GM21737 (cell line): Measurements from ENCODE around the gene KLHL17.

Experiments
- ATAC-seq: cut with Tn5 transposase; IDR thresholded peaks from one replicate; pipeline ENCODE4 v1.9.1; 2021; ENCODE audit warnings: mild to moderate bottlenecking, moderate library complexity; ENCODE audit not compliant: unreplicated experiment

The KLHL17 gene

DNA sequence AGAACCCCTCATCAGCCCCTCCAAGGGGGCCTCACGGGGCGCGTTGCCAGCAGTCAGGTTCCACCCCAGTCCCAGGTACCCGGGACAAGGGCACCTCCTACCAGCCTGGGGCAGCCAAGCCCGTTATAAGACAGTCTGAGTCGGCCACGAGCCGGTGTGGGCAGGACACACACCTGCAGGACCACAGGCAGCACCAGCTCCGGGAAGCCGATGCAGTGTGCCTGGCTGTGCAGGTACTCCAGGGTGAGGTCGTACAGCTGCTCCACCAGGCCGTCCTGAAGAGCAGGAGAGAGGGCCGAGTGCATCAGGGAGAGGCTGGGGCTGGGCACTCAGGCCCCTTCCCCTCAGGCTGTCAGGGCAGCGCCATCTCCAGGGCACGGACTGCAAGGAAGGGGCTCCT is 12.4 kb upstream of the KLHL17 start:
- ATAC-seq: no peak

DNA sequence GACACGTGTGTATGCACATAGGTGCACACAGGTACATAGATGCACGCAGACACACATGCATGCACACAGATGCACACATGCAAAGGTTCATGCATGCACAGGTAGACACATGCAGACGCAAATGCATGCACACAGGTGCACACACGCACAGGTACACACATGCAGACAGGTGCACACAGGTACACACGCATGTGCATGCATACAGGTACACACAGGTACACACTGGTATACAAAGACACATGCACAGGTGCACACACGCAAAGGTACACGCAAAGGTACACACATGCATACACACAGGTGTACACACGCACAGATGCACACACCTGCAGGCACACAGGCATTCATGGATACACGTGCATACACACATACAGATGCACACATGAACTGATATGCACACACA is 10.1 kb upstream of the KLHL17 start:
- no peak for ATAC-seq

DNA sequence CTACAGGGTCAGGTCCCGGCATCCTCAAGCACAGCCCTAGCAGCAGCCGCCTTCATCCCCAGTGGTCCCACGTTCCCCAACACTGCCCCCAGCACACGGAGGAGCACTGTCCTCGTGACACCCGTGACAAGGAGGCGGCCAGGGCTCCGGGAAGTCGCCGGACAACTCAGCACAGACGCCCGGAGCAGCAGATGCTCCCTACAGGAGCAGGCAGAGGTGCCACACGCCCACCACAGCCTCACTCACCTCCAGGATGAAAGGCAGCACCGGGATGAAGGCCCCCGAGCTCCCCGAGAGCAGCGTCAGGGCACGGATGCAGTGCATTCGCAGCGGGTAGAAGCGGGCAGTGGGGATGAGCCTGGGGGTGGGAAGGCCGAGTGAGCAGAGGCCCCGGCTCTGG is 9.5 kb upstream of the KLHL17 start:
- ATAC-seq: no peak

DNA sequence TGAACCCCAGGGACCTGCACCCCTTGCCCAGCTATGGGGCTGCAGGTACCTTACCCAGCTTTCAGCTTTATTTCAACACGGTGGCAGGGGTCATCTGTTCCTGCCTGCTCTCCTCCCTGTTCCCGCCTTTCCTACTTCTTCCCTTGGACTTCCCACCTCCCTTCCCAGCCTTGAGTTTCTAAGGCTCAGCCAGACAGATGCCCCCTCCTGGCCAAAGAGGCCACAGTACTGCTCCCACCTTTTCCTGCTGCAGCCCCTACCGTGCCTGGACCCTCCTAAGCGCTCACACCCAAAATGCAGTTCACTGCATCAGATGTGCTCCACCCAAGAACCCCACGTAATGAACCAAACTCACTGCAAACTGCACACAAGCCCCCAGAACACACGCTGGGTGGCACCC is 9.0 kb upstream of the KLHL17 start:
- ATAC-seq: no peak

DNA sequence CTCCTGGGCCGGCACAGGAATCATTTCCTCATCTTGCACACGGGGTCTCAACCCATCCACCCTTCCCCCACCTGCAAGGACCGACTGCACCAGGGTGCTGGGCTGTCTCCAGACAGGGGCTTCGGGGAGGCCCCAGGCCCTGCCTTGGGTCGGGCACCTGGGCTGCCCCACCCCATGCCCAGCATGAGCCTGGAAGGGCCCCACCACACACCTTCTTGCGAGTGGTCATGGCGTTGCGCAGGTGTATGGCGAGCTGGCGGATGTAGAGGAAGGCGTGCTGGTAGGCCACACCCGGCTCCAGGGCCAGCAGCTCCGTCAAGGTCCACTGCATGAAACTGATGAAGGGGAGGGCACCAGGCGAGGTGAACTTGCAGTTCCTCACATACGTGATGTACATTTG is 8.2 kb upstream of the KLHL17 start:
- no peak for ATAC-seq

DNA sequence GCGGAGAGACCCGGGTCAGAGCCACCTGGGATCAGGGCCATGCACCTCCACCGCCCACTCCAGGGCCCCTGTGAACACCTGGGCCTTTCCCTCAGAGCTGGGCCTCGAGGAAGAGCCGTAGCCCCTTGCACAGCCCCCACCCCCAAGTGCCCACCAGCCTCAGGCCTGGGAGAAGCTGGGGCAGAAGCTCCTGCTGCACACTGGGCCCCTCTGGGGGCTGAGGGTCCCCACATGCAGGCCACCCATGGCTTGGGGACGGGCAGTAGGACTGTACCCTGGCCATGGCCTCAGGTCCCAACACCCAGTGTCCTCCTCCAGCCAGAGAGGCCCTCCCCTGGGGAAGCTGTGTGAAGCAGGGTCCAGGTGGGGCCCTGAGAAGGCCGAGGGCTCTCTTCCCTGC is 7.8 kb upstream of the KLHL17 start:
- ATAC-seq: no peak

DNA sequence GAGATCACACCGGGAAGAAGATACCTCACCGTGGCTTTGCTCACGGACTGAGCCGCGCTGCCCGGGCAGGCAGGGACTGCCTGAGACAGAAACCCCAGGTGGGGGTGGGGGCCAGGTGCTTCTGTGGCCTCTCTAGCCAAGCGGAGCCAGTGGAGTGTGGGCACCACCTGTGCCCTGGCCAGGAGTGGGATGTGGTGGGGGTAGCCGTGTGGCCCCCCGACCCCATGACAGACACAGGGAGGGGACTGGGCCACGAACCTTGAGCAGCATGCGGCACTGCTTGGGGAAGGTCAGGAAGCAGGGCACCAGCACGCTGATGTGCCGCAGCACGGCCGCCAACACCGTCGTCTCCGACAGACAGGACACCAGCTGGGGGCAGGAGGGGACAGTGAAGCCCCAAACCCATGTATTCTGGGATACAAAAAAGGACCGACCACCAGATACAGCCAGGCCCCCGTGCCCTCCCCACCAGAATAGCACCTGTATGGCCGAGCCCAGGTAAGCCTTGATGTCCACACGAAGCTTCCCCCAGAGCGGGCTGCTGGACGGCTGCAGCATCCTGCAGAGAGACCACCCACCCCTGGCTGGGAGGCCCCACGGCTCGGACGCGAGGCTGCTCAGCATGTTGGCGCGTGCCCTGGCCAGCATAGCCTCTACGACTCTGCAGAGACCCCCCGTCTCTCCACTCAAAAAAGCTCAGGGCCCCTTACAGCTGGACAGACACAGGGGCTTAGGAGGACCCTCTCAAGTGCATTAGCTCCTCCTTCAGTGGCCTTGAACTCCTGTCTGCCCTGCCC is 6.7 kb upstream of the KLHL17 start:
- no peak for ATAC-seq

DNA sequence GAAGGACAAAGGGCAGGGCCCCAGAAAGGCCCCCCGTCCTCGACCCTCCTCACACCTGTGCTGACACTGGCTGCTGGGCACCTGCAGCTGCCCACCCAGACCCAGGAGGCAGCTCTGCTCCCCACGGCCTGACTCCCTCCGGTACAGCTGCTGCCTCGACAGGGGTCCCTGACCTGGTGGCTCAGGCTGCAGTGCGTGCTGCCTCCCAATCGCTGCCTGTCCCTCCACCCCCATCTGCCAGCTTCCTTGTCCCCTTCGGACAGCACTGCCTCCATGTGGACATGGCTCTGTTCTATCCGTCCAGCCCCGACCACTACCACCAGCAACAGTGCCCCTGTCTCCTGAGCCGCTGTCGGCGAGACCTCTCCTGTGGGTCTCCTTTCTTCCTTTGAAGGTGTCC is 5.5 kb upstream of the KLHL17 start:
- no peak for ATAC-seq

DNA sequence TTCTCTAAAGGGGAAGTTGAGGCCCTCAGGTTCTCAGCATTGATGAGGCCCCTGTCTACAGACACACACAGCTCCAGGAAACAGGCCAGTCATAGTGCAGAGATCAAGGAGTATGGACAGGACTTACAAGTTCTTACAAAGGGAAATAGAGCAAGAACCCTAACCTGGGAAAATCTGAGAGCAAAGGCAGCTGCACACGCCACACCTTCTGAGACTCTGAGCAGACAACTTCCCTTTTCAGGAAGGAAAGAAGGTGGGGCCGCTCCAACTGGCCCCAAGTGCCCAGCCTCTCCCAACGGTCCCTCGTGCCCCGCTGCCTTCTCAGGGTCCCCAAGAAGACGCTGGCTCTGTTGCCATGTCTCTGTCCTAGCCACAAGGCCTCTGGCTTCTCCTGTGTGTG is 4.9 kb upstream of the KLHL17 start:
- no peak for ATAC-seq

DNA sequence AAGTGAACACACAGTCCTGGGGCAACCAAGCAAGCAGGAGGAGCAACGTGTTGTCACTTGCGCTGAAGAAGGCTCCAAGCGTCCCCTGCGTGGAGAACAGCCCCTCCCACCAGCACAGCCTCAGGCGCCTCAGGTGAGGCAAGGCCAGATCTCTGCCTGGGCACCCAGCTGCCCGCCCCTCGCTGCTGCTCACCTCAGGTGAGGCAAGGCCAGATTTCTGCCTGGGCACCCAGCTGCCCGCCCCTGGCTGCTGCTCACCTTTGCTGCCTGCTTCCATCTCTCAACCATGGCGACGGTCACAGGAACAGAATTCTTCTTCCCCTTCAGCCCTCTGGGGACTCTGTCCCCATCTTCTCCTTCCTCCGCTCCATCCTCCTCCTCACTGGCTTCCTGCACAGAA is 3.7 kb upstream of the KLHL17 start:
- no peak for ATAC-seq

DNA sequence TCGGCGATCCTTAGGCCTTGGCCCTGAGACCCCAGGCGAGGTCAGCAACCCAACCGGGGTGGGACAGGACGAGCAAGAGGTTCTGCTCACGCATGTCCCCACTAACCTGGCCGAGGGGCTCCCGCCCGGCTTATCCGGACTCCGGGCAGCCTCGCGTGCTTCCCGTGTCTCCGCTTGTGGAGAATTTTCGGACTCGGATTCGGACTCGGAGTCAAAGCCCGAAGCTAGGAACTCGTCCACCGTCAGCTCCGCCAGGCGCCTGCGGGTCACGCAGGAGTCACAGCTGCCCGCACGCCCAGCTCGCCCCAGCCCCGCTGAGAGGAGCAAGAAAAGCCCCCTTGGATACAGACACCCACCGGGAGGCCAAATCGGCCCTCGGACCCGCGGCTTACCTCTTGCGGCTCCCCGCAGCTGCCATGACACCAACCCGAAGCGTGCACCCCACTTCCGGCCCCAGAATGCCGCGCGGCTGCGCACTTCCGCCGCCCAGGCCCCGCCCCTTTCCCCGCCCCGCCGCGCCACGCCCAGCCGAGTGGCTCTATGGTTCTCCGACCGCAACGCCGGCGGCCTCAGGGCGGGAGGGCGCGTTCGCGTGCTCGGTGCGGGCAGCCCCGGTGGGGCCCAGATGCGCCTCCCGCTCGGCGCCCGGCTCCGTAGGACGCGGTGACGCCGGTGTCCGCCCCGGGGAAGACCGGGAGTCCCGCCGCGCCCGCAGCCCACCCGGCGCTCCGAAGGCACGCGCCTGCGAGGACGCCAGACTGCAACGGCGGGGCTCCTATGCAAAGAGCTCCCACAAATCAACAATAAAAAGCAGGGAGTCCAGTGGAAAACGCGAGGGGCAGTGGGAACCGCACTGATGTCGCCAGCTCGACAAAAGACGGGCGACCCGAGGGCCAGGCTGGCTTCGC is 1.3 kb upstream of the KLHL17 start, which contains the start of gene NOC2L:
Gene NOC2L (minus strand): TSS at position 434 of the 908 bp plus-strand sequence. CDS start 16 bp downstream, at position 418.
- ATAC-seq: peak; percentile 65

DNA sequence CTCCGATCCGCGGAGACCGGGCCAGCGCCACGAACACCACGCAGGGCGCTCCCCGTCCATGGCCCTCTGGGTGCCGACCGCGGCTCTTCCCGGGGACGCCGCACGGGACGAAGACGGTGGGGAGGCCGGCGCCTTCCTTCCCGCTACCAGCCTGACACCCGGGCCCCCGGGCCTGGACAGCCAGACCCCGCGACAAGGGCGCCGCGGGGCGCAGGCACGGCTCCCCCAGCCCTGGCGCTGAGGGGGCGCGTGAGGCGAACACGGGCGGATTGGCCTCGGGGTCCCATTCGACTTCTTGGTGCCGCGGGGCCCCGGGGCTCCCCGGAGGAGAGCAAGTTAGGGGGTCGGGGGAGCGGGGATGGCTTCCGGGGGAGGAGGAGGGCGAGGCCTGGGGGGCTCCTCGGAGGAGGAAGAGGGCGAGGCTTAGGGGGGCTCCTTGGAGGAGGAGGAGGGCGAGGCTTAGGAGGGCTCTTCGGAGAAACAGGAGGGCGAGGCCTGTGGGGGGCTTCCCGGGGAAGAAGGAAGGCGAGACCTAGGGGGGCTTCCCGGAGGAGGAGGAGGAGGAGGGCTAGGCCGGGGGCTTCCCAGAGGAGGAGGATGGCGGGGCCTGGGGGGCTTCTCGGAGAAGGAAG is 537 bp upstream of the KLHL17 start:
- no peak for ATAC-seq

DNA sequence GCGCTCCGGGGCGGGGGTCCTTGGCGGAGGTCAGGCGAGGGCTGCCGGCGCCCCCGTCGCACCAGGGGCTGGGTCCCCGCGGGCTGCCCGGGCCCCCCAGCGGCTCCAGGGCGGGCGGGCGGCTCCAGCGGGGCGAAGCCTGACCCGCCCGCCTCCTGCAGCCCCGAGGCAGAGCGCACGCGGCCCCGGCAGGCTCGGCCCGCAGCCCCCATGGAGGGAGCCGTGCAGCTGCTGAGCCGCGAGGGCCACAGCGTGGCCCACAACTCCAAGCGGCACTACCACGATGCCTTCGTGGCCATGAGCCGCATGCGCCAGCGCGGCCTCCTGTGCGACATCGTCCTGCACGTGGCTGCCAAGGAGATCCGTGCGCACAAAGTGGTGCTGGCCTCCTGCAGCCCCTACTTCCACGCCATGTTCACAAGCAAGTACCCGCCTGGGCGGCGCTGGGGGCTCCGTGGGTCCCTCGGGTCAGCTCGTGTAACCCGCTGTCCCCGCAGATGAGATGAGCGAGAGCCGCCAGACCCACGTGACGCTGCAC is 817 bp downstream of the KLHL17 start:
- ATAC-seq: peak; percentile 3

DNA sequence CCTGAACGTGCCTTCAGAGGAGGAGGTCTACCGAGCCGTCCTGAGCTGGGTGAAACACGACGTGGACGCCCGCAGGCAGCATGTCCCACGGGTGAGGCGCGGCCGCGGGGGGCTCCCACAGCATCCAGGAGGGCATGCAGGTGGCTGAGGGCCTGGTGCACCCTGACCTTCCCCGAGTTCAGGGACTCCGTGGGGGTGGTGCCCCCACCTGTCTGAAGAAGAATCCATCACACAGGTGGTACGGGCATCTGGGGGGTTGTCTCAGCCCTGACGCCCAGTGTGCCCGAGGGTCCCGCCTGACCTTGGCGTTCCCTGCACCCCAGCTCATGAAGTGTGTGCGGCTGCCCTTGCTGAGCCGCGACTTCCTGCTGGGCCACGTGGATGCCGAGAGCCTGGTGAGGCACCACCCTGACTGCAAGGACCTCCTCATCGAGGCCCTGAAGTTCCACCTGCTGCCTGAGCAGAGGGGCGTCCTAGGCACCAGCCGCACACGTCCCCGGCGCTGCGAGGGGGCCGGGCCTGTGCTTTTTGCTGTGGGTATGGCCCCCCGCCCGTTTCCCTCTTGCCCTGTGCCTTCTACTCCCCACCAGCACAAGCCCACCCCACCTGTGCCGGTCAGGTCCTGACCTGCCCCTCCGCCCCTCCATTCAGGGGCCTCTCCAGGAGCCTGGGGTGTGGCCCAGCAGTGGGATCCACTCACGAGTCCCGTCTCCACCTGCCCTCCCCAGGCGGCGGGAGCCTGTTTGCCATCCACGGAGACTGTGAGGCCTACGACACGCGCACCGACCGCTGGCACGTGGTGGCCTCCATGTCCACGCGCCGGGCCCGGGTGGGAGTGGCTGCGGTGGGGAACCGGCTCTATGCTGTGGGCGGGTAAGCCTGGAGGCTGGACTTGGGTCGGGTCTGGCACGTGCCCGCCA is 2.3 kb downstream of the KLHL17 start:
- no peak for ATAC-seq

DNA sequence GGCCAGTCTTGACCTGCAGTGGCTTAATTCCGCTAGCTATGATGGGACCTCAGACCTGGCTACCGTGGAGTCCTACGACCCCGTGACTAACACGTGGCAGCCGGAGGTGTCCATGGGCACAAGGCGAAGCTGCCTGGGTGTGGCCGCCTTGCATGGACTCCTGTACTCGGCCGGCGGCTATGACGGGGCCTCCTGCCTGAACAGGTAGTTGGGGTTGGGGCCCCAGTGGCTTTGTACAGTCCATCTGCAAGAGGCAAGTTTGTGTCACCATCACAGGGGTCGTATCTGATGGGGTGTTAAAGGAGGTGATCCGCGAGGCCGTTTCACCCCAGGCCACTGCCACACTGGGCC is 2.9 kb downstream of the KLHL17 start:
- ATAC-seq: no peak

DNA sequence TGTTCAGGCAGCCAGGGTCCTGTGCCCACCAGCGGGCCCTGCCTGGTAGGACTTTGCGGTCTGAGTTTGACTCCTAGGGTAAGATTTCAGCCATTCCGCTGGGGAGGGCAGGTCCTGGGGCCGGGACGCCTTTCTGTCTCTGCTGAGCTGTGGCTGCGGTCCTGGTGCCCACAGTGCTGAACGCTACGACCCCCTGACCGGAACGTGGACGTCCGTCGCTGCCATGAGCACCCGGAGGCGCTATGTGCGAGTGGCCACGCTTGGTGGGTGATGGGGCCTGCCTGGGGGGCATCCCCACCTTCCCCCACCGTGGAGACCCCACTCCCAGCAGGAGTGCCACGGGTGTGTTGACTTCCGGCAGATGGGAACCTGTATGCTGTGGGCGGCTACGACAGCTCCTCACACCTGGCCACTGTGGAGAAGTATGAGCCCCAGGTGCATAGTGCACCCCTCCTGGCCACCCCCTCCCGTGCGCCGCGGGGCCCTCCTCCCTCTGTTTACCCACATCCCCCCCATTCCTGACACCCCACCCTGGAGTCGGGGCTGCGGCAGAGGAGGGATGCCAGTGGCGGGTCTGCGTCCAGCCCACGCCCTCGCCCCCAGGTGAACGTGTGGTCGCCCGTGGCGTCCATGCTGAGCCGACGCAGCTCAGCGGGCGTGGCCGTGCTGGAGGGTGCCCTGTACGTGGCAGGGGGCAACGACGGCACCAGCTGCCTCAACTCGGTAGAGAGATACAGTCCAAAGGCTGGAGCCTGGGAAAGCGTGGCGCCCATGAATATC is 3.6 kb downstream of the KLHL17 start:
- ATAC-seq: no peak

DNA sequence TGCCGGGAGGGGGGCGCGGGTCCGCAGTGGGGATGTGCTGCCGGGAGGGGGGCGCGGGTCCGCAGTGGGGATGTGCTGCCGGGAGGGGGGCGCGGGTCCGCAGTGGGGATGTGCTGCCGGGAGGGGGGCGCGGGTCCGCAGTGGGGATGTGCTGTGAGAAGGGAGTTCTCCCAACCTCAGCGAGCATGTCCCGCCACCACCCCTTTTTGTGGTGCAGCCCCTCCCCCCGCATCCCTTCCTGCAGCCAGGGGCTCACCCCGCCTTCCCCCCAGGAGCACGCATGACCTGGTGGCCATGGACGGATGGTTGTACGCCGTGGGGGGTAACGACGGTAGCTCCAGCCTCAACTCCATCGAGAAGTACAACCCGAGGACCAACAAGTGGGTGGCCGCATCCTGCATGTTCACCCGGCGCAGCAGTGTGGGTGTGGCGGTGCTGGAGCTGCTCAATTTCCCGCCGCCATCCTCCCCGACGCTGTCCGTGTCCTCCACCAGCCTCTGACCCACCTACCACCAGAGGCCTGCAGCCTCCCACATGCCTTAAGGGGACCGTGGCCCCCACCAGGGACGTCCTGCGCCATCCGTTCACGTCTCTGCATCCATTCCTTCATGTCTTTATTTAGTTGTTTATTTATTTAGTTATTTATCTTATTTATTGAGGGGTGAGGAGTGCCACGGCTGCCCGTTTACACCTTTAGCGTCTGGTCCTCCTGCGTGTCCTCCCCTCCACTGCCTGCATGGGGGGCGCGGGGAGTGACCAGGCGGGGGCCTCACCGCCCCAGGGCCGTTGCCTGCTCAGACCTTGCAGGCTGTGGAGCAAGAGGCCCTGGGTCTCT is 4.5 kb downstream of the KLHL17 start:
- ATAC-seq: no peak

DNA sequence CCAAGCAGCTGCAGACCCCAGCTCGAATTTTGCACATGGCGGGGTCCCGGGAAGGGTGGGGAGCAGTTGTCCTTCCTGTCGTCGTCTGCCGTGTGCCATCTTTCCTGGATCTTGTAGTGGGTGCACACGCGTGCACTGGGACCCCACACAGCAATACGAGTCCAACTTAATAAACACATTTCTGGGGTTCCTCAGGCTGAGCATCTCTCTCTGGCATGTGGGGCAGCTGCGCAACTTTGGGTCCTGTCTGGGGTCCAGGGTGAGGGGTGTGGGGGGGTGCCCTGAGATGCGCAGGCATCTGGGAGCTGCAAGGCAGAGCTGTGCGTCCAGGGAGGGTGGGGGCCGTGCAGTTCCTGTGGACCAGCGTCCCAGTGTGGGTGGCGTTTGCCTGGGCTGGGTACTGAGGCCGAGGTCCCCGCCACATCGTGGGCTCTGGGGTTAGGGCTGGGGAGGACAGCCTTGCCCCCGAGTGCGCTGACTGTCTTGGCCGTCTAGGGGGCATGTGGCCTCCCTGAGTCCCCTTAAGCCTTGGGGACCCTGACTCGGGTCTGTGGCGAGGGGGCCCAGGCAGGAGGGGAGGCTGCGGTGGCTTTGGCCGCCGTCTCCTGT is 5.2 kb downstream of the KLHL17 start:
- ATAC-seq: no peak
